ENCODE results near the gene ZBP1. TPM values are rescaled to one million over a fixed set of nuclear protein-coding genes. Genes with fewer than 3 reads are reported as not detected.

ZBP1 gene
- polyA plus RNA-seq, 1 of the 3 experiments (the other 2 are of a cell fraction) = not detected

DNA sequence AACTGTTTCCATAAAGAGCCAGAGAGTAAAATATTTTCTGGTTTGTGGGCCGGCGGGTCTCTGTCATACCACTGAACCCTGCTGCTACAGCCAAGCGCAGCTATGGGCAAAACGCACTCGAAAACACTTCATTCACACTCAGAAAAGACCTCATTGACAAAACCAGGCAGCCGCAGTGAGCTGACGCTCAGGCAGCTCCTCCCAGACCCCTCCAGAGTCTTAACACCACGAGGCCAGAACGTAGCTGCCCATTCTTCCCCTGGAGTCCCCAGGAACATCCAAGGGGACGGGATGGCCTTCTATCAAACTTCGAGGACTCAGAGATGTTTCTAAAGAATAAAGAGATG lies 35.6 kb upstream of the ZBP1 start:
- no peaks in the 10 kb centered on the region for H3K9me3 ChIP-seq
- H3K79me2 ChIP-seq (ENCODE audit: insufficient read depth) = peaks cover 3% of the 10 kb centered on the region; the same call in 1 of the 2 replicates
- H3K4me1 ChIP-seq (ENCODE audit: control insufficient read depth in 1 of 2, insufficient read depth in 2 of 2, low read depth in 1 of 2, low read length in 1 of 2) = peaks cover 0 to 19% of the 10 kb centered on the region in 2 experiments; a peak in 1 of 4 replicates
- 91% methylated on average over 9 of the region's 11 CpGs for WGBS (ENCODE audit: low lambda C conversion rate)
- no peak overlapping the region for H3K9ac ChIP-seq
- H3K4me3 ChIP-seq (ENCODE audit: low read depth in 2 of 2, low read length in 1 of 2) = no peak overlapping the region
- ChIA-PET CTCF (interaction anchor here (1.0 to 3.2 kb wide), 4 partner anchors 61 to 524 kb away, joined by 4 to 32 read pairs (median 14); no protein-coding TSS in a partner anchor), POLR2A (no interaction called here)
- no peak for TF ChIP-seq JUND (IDR thresholded peaks at IDR 0.05)
- TF ChIP-seq NFIC (IDR thresholded peaks at IDR 0.05; ENCODE audit: borderline replicate concordance) = no peak
- TF ChIP-seq, protein P1, sequence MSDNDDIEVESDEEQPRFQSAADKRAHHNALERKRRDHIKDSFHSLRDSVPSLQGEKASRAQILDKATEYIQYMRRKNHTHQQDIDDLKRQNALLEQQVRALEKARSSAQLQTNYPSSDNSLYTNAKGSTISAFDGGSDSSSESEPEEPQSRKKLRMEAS (IDR thresholded peaks at IDR 0.05; ENCODE audit: low read depth) = no peak
- TF ChIP-seq, protein P2, sequence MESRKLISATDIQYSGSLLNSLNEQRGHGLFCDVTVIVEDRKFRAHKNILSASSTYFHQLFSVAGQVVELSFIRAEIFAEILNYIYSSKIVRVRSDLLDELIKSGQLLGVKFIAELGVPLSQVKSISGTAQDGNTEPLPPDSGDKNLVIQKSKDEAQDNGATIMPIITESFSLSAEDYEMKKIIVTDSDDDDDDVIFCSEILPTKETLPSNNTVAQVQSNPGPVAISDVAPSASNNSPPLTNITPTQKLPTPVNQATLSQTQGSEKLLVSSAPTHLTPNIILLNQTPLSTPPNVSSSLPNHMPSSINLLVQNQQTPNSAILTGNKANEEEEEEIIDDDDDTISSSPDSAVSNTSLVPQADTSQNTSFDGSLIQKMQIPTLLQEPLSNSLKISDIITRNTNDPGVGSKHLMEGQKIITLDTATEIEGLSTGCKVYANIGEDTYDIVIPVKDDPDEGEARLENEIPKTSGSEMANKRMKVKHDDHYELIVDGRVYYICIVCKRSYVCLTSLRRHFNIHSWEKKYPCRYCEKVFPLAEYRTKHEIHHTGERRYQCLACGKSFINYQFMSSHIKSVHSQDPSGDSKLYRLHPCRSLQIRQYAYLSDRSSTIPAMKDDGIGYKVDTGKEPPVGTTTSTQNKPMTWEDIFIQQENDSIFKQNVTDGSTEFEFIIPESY (IDR thresholded peaks at IDR 0.05; ENCODE audit: borderline replicate concordance, low read depth) = no peak
- TF ChIP-seq, protein P3, sequence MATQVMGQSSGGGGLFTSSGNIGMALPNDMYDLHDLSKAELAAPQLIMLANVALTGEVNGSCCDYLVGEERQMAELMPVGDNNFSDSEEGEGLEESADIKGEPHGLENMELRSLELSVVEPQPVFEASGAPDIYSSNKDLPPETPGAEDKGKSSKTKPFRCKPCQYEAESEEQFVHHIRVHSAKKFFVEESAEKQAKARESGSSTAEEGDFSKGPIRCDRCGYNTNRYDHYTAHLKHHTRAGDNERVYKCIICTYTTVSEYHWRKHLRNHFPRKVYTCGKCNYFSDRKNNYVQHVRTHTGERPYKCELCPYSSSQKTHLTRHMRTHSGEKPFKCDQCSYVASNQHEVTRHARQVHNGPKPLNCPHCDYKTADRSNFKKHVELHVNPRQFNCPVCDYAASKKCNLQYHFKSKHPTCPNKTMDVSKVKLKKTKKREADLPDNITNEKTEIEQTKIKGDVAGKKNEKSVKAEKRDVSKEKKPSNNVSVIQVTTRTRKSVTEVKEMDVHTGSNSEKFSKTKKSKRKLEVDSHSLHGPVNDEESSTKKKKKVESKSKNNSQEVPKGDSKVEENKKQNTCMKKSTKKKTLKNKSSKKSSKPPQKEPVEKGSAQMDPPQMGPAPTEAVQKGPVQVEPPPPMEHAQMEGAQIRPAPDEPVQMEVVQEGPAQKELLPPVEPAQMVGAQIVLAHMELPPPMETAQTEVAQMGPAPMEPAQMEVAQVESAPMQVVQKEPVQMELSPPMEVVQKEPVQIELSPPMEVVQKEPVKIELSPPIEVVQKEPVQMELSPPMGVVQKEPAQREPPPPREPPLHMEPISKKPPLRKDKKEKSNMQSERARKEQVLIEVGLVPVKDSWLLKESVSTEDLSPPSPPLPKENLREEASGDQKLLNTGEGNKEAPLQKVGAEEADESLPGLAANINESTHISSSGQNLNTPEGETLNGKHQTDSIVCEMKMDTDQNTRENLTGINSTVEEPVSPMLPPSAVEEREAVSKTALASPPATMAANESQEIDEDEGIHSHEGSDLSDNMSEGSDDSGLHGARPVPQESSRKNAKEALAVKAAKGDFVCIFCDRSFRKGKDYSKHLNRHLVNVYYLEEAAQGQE (IDR thresholded peaks at IDR 0.05; ENCODE audit: low read depth, low read length) = no peak
- no peak for TF ChIP-seq FOXJ3 (CRISPR knock-in tag; IDR thresholded peaks at IDR 0.05)
- no peak for TF ChIP-seq TEAD4 (IDR thresholded peaks at IDR 0.05; ENCODE audit: borderline replicate concordance, insufficient read depth)
- TF ChIP-seq ELF1 (IDR thresholded peaks at IDR 0.05) = no peak
- TF ChIP-seq, protein P4, sequence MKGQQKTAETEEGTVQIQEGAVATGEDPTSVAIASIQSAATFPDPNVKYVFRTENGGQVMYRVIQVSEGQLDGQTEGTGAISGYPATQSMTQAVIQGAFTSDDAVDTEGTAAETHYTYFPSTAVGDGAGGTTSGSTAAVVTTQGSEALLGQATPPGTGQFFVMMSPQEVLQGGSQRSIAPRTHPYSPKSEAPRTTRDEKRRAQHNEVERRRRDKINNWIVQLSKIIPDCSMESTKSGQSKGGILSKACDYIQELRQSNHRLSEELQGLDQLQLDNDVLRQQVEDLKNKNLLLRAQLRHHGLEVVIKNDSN (IDR thresholded peaks at IDR 0.05; ENCODE audit: borderline replicate concordance, low read depth) = no peak
- no peak for TF ChIP-seq SIN3A (IDR thresholded peaks at IDR 0.05; ENCODE audit: borderline replicate concordance, low read depth, low read length)
- no peak for TF ChIP-seq NRF1 (IDR thresholded peaks at IDR 0.05; ENCODE audit: low read depth, low read length)
- no peak for TF ChIP-seq GATA2 (CRISPR knock-in tag; IDR thresholded peaks at IDR 0.05)
- no peak for TF ChIP-seq TAF1 (IDR thresholded peaks at IDR 0.05; ENCODE audit: borderline replicate concordance, low read depth, low read length)
- no peak overlapping the region for H3K4me2 ChIP-seq
- peak; percentile 19 for DNase-seq
- H3F3A ChIP-seq (replicated peaks; ENCODE audit: insufficient read depth) = no peaks in the 10 kb centered on the region
- no peaks in the 10 kb centered on the region for H3K27me3 ChIP-seq (ENCODE audit: insufficient read depth)
- no peak overlapping the region for H2AFZ ChIP-seq (ENCODE audit: low read depth)
- no peaks in the 10 kb centered on the region for H3K9me2 ChIP-seq
- no peak overlapping the region; a peak in 1 of 4 replicates for H3K27ac ChIP-seq (ENCODE audit: low read depth in 2 of 2, low read length in 1 of 2)
- peaks cover 22% of the 10 kb centered on the region for H4K20me1 ChIP-seq (ENCODE audit: insufficient read depth)
- H3K36me3 ChIP-seq (replicated peaks in 1 of 2; ENCODE audit: control insufficient read depth in 1 of 2, insufficient read depth in 2 of 2, low read length in 1 of 2) = peaks cover 7 to 61% of the 10 kb centered on the region in 2 experiments
